Activated naive CD8-positive, alpha-beta T cell treated with anti-CD3 and anti-CD28 coated beads for 36 hours (primary cell): ENCODE results near the gene RAD23A. TPM values are rescaled to one million over a fixed set of nuclear protein-coding genes. Genes with fewer than 3 reads are reported as not detected.

Experiments used
- DNase-seq: peaks from one replicate; pipeline ENCODE4 v3.0.0; 2021
- H3K27ac Mint-ChIP-seq: one replicate; pipeline ENCODE4 v1.8.0; 2022; ENCODE audit warnings: mild to moderate bottlenecking, moderate library complexity, mixed read lengths
- H3K27me3 Mint-ChIP-seq: one replicate; pipeline ENCODE4 v1.8.0; 2022; ENCODE audit warnings: mild to moderate bottlenecking, mixed read lengths
- H3K36me3 Mint-ChIP-seq: one replicate; pipeline ENCODE4 v1.8.0; 2021; ENCODE audit warnings: mild to moderate bottlenecking, mixed read lengths
- H3K4me1 Mint-ChIP-seq: one replicate; pipeline ENCODE4 v1.8.0; 2021; ENCODE audit warnings: mixed read lengths
- H3K4me3 Mint-ChIP-seq: one replicate; pipeline ENCODE4 v1.8.0; 2022; ENCODE audit warnings: mild to moderate bottlenecking, moderate library complexity, mixed read lengths
- H3K9me3 Mint-ChIP-seq: one replicate; pipeline ENCODE4 v1.8.0; 2022; ENCODE audit warnings: mixed read lengths
- total RNA-seq, 2 experiments: library from RNA; stranded (reverse); gene quantifications; one replicate each; pipeline ENCODE4 v1.2.3, GENCODE V29; 2021

The RAD23A gene
- total RNA-seq, 2 experiments from 2014 or later = 176 to 181 TPM

DNA sequence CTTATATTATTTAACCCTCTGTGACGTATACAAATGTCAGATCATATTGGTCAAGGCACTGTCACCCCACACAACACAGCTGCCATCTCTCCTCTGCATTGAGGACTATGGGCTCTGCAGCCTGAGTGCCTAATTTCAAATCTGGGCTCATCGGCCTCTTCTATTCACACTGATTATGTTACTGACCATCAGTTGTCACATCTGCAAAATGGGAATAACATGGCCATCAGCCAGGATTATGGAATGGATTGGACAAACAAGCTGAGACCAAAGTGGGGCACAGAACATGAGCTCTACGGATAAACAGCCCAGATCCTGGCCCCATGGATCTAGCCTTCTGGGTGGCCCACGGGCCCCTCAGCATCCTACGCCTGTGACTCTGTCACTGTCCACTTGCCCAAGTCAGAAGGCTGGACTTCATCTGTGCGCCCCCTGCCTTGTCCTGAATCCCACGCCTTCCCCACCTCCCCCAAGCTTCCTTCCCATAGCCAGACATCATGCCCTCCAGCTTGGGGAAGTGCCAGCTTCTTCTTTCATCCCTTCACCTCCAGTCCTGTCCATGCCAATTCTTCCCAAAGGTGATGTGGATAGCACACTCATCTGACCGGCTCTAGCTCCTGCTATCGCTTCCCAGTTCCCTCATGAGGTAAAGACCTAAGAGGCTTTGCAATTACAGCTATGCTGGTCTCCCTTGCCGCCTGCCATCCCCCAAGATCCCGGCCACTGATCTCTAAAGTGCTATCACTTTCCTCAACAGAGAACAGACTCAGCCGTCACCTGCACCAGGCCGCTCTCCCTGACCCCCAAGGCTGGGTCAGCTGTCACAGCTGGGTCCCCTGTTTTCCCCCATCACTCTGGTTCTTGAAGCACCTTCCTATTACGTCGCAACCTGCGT, 13.0 kb upstream of the RAD23A start:
- H3K36me3 Mint-ChIP-seq = peaks cover 24% of the 10 kb centered on the region
- peak overlapping the region; percentile 96 for H3K4me3 Mint-ChIP-seq
- no peaks in the 10 kb centered on the region for H3K27me3 Mint-ChIP-seq
- peak overlapping the region; percentile 86 for H3K27ac Mint-ChIP-seq
- peaks cover 28% of the 10 kb centered on the region for H3K4me1 Mint-ChIP-seq
- DNase-seq = no peak
- no peaks in the 10 kb centered on the region for H3K9me3 Mint-ChIP-seq

DNA sequence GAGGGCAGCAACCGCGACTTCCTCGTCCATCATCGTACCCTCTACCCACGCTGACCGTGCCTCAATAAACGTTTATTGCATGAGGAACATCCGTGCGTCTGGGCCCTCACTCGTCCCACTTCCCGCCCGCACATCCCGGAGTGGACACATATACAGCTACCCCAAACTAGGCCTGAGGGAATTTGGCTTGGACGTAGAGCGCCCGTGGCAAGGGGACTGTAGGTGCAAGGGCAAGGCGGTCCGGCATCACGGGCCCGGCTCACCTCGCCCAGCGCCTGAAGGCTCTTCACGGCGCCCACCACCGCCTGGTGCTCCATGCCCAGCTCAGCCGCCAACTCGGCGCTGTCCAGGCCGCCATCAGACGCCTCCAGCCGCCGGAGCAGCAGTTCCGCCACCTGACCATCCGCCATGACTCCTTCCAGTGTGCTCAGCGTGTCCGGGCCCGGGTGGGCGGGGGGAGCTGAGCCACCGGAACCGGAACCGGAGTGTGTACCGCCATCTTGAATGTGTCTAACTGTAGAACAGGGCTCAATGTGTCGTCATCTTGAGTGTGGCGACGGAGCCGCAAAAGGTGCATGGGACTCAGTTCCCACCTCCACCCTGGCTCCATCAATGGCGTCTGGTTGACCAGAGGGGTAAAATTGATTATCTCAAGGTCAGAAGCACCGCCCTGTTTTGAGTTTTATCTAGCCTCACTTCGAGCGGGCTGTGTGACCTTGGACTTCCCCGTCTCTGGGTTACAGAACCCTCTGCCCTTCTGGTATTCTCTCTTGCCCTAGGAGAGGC, 12.2 kb upstream of the RAD23A start, which contains the start of gene FARSA:
Gene FARSA (minus strand): TSS at position 425 of the 786 bp plus-strand sequence. CDS start 15 bp downstream, at position 410.
- H3K36me3 Mint-ChIP-seq = peaks cover 21% of the 10 kb centered on the region
- H3K27ac Mint-ChIP-seq = peak within 1 kb of the TSS; percentile 86
- H3K4me3 Mint-ChIP-seq = peak within 1 kb of the TSS; percentile 96
- peak; percentile 84 for DNase-seq
- H3K27me3 Mint-ChIP-seq = no peaks in the 10 kb centered on the region
- H3K9me3 Mint-ChIP-seq = no peaks in the 10 kb centered on the region
- H3K4me1 Mint-ChIP-seq = peaks cover 31% of the 10 kb centered on the region

DNA sequence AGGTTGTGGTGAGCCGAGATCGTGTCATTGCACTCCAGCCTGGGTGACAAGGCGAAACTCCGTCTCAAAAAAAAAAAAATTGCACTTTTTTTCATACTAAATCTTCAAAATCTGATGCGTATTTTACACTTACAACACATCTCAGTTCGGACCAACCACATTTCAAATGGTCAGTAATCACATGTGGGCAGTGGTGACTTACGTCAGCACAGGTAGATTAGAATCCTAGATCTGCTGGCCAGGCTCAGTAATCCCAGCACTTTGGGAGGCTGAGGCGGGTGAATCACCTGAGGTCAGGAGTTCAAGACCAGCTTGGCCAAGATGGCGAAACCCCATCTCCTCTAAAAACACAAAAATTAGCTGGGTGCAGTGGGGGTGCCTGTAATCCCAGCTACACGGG, 10.6 kb upstream of the RAD23A start:
- peaks cover 31% of the 10 kb centered on the region for H3K36me3 Mint-ChIP-seq
- H3K27me3 Mint-ChIP-seq = no peaks in the 10 kb centered on the region
- H3K4me1 Mint-ChIP-seq = peaks cover 40% of the 10 kb centered on the region

DNA sequence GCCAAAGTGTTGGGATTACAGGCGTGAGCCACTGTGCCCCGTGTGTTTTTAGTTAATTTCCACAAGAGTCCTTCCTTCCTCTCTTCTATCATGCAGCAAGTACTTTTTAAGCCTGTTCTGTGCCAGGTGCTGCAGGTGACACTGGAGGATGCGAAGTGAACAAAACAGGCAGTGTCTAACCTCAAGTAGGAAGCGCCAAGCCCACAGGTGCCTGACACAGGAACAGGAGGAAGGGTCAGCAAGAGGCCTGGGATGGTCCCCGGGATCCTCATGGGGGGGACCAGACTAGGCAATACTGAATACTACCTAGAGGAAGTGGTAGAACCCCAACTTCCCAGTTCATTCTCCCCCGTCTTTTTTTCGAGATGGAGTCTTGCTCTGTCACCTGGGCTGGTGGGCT, 9.1 kb upstream of the RAD23A start:
- DNase-seq = no peak
- peaks cover 46% of the 10 kb centered on the region for H3K4me1 Mint-ChIP-seq
- H3K4me3 Mint-ChIP-seq = peak overlapping the region; percentile 23
- H3K27ac Mint-ChIP-seq = peak overlapping the region; percentile 40
- H3K36me3 Mint-ChIP-seq = peaks cover 44% of the 10 kb centered on the region
- H3K9me3 Mint-ChIP-seq = no peaks in the 10 kb centered on the region
- no peaks in the 10 kb centered on the region for H3K27me3 Mint-ChIP-seq

More for the DNA sequence above, 10.6 kb upstream of the RAD23A start:
- no peak overlapping the region for H3K4me3 Mint-ChIP-seq
- H3K27ac Mint-ChIP-seq = no peak overlapping the region
- H3K9me3 Mint-ChIP-seq = no peaks in the 10 kb centered on the region
- no peak for DNase-seq

DNA sequence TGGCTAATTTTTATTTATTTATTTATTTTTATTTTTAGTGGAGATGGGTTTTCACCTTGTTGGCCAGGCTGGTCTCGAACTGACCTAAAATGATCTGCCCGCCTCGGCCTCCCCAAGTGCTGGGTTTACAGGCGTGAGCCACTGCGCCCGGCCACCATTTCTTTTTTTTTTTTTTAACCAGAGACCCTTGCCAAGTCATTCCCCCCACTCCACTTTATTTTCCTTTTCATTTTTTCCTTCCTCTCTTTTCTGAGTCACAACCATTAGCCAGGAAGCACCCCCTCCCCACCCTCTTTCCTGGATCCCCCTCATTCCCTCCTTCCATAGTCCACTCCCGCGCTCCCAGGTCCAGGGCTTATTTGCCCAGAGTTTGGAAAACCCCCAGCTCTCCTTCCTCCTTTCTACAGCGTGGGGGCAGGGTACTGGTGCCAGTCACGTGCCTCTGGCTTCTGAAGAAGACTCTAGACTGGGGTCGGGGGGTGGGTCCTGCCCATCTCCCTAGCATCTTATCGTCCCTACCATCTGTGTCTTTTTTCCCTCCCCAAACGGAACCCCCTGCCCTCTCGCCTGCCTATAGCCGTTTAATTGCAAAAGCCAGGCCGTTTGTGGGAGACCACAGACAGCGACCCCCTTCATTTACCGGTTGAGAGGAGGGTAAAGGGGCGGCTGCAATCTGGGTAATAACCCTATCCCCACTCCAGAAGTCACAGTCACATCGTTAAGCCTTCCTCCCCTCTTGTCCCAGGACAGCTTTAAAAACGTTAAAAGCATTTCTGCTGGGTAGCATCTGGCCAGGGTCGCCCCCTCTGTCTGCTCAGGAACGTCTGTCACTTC, 8.4 kb upstream of the RAD23A start:
- Mint-ChIP-seq H3K27ac (peak overlapping the region; percentile 92), H3K9me3 (no peaks in the 10 kb centered on the region), H3K27me3 (no peaks in the 10 kb centered on the region), H3K4me1 (peaks cover 47% of the 10 kb centered on the region), H3K36me3 (peaks cover 46% of the 10 kb centered on the region), H3K4me3 (peak overlapping the region; percentile 99)
- no peak for DNase-seq

DNA sequence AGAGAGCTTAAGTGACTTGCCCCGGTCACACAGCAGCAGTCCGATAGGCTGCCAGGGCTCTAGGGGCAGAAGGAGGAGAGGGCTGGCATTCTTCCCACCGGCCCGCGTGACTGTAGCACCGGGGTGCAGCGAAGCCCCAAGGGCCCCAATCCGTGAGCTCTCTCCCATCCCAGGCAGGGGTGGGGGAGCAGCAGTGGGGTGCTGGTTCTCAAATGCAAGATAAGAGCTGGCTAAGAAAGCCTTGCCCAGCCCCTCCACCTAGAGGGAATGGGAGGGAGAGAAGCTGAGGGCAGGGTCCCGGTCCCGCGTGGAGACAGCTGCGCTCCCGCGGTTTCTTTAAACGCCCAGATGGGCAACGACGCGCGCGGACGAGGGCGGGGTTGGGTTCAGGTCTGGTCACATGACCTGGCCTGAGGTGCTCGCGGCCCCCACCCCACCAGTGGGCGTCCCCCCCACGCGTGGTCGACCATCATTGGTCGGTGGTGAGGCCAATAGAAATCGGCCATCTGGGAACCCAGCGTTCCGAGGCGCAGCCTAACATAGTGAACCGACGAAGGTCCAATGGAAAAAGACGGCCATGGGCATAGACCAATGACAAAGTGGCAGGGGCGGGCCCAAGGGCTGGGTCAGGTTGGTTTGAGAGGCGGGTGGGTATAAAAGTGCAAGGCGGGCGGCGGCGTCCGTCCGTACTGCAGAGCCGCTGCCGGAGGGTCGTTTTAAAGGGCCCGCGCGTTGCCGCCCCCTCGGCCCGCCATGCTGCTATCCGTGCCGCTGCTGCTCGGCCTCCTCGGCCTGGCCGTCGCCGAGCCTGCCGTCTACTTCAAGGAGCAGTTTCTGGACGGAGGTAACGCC, 7.5 kb upstream of the RAD23A start, which contains the start of gene CALR:
Gene CALR (plus strand): TSS at position 683 of the 852 bp plus-strand sequence. CDS start 71 bp downstream, at position 754.
- Mint-ChIP-seq H3K27me3 (no peaks in the 10 kb centered on the region), H3K9me3 (no peaks in the 10 kb centered on the region), H3K4me3 (peak within 1 kb of the TSS; percentile 99), H3K27ac (peak within 1 kb of the TSS; percentile 92), H3K4me1 (peaks cover 49% of the 10 kb centered on the region), H3K36me3 (peaks cover 46% of the 10 kb centered on the region)
- peak; percentile 98 for DNase-seq

DNA sequence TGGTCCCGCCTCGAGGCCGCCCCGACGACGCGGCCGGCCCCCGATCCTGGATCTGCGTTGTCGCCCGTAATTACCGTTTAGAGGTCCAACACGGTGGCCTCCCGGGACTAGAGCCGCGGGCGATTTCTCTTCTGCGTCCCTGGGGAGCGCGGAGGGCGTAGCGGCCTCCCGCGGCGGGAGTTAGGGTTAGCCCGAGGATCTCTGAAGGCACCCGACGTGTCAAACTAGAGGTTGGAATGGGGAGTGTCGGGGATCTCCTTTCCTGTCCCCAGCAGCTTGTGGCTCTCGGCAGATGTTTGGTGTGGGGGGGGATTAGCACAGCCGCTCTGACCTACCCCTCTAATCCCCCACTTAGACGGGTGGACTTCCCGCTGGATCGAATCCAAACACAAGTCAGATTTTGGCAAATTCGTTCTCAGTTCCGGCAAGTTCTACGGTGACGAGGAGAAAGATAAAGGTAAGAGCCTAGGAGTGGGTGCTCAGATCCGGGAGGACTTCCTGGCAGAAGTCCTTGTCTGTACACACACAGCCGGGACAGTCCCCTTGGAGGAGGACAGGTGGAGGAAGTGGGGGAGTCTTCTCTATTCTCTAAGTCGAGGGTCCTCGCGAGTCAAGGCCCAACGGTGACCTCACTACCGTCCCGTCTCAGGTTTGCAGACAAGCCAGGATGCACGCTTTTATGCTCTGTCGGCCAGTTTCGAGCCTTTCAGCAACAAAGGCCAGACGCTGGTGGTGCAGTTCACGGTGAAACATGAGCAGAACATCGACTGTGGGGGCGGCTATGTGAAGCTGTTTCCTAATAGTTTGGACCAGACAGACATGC, 6.7 kb upstream of the RAD23A start:
- Mint-ChIP-seq H3K4me1 (peaks cover 54% of the 10 kb centered on the region), H3K27ac (peak overlapping the region; percentile 92), H3K36me3 (peaks cover 53% of the 10 kb centered on the region)

DNA sequence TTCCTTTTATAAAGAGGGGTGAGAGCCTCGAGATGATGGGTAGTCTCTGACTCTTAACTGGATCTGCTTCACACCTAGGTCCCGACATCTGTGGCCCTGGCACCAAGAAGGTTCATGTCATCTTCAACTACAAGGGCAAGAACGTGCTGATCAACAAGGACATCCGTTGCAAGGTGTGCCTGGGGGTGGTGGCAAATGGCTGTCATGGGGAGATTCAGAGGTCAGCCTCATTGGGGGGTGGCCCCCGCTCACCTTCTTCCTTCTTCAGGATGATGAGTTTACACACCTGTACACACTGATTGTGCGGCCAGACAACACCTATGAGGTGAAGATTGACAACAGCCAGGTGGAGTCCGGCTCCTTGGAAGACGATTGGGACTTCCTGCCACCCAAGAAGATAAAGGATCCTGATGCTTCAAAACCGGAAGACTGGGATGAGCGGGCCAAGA, 5.7 kb upstream of the RAD23A start:
- Mint-ChIP-seq H3K4me1 (peaks cover 61% of the 10 kb centered on the region), H3K4me3 (peak overlapping the region; percentile 99), H3K9me3 (peaks cover 1% of the 10 kb centered on the region), H3K36me3 (peaks cover 61% of the 10 kb centered on the region), H3K27me3 (no peaks in the 10 kb centered on the region), H3K27ac (peak overlapping the region; percentile 92)
- DNase-seq = no peak

More for the DNA sequence above, 6.7 kb upstream of the RAD23A start:
- no peaks in the 10 kb centered on the region for H3K27me3 Mint-ChIP-seq
- DNase-seq = peak; percentile 44
- peaks cover 1% of the 10 kb centered on the region for H3K9me3 Mint-ChIP-seq
- H3K4me3 Mint-ChIP-seq = peak overlapping the region; percentile 99

DNA sequence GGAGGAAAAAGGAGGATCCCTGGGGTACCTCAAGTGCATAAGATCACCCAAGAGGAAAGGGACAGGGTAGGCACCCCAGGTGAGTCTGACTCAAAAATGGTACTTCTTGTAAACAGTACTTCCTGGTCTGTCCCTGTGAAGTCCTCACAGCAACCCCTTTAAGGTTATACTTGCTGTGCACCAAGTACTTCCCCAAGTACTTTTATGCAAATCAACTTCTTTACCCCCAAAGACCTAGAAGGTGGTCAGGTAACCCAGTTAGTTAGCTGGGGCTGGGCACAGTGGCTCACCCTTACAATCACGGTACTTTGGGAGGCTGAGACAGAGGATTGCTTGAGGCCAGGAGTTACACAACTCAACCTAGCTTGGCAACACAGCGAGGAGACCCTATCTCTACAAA, 4.8 kb upstream of the RAD23A start:
- H3K9me3 Mint-ChIP-seq = peaks cover 1% of the 10 kb centered on the region
- DNase-seq = no peak
- H3K4me3 Mint-ChIP-seq = peak overlapping the region; percentile 99
- H3K27me3 Mint-ChIP-seq = peaks cover 3% of the 10 kb centered on the region
- peak overlapping the region; percentile 92 for H3K27ac Mint-ChIP-seq
- H3K4me1 Mint-ChIP-seq = peaks cover 67% of the 10 kb centered on the region
- H3K36me3 Mint-ChIP-seq = peaks cover 70% of the 10 kb centered on the region

DNA sequence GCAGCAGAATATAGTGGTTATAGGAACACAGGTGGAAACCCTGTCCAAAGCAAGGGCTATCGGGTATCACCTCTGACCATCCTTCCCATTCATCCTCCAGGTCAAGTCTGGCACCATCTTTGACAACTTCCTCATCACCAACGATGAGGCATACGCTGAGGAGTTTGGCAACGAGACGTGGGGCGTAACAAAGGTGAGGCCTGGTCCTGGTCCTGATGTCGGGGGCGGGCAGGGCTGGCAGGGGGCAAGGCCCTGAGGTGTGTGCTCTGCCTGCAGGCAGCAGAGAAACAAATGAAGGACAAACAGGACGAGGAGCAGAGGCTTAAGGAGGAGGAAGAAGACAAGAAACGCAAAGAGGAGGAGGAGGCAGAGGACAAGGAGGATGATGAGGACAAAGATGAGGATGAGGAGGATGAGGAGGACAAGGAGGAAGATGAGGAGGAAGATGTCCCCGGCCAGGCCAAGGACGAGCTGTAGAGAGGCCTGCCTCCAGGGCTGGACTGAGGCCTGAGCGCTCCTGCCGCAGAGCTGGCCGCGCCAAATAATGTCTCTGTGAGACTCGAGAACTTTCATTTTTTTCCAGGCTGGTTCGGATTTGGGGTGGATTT, 2.1 kb upstream of the RAD23A start:
- Mint-ChIP-seq H3K27ac (peak overlapping the region; percentile 81), H3K4me3 (peak overlapping the region; percentile 4)

DNA sequence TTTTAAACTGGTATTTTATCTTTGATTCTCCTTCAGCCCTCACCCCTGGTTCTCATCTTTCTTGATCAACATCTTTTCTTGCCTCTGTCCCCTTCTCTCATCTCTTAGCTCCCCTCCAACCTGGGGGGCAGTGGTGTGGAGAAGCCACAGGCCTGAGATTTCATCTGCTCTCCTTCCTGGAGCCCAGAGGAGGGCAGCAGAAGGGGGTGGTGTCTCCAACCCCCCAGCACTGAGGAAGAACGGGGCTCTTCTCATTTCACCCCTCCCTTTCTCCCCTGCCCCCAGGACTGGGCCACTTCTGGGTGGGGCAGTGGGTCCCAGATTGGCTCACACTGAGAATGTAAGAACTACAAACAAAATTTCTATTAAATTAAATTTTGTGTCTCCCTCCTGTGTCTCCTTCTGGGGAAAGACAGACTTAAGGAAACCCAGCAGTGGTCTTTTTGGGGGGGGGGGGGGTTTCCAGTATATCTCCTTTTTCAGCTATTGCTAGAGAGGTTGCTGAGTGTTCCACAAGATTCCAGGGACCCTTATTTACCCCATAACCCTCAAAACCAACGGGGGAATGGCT, 1.5 kb upstream of the RAD23A start:
- Mint-ChIP-seq H3K4me3 (peak overlapping the region; percentile 68), H3K9me3 (peaks cover 1% of the 10 kb centered on the region), H3K27ac (peak overlapping the region; percentile 70), H3K4me1 (peaks cover 67% of the 10 kb centered on the region), H3K27me3 (peaks cover 3% of the 10 kb centered on the region), H3K36me3 (peaks cover 79% of the 10 kb centered on the region)
- no peak for DNase-seq

More for the DNA sequence above, 2.1 kb upstream of the RAD23A start:
- Mint-ChIP-seq H3K9me3 (peaks cover 1% of the 10 kb centered on the region), H3K4me1 (peaks cover 66% of the 10 kb centered on the region), H3K27me3 (peaks cover 3% of the 10 kb centered on the region), H3K36me3 (peaks cover 84% of the 10 kb centered on the region)
- no peak for DNase-seq

DNA sequence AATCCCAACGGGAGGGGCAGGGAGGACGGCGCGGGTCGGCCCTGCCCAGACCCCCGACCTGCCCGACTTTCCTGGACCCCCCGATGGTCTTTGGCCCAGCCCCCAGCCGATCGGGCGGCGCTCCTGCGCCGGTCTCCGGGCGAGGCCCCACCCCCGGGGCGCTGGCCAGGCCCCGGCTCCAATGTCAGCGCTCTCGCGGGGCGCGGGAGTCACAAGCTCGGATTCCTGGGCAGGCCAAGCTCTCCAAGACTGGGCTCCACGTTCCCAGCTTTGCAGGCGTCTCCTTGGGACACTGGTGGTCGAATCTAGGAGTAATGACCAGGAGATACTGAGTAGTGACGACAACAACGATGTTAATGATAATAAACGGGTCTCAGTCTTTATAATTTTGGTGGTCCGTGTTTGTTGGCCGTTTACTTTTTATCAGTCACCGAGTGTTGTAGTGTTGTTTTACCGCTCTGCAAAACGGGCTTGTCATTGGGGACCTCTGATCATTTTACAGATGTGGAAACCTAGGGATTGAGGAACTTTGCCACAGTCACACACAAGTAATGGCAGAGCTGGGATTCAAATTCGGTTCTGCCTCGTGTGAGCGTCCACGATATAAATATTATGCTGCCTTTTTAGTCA, 545 bp downstream of the RAD23A start:
- peak; percentile 71 for DNase-seq
- Mint-ChIP-seq H3K9me3 (peaks cover 1% of the 10 kb centered on the region), H3K27ac (peak overlapping the region; percentile 92), H3K36me3 (peaks cover 69% of the 10 kb centered on the region), H3K27me3 (peaks cover 3% of the 10 kb centered on the region), H3K4me1 (peaks cover 51% of the 10 kb centered on the region), H3K4me3 (peak overlapping the region; percentile 88)
